ENCODE results near the gene EPS8L3.

Gene EPS8L3

GRCh38 chr1:109739738-109740614 is 23.7 kb downstream of the EPS8L3 start:
- peak; percentile 92 for DNase-seq (ENCODE audit: low read depth)
- H3K27me3 ChIP-seq (replicated peaks; ENCODE audit: control insufficient read depth, insufficient read depth, low read length), result peaks cover 12% of the 10 kb centered on the region
- no peaks in the 10 kb centered on the region for H3K4me1 ChIP-seq (ENCODE audit: control insufficient read depth, insufficient read depth, low read length)
- no peaks in the 10 kb centered on the region for H3K9me3 ChIP-seq (ENCODE audit: control insufficient read depth, low read length)
- peak overlapping the region; percentile 75 for H3K9ac ChIP-seq (ENCODE audit: low read length)
- peaks cover 6% of the 10 kb centered on the region for H3K36me3 ChIP-seq (ENCODE audit: control insufficient read depth, insufficient read depth, low read length, severe bottlenecking)
- peak overlapping the region; percentile 83 for H3K4me3 ChIP-seq (ENCODE audit: low read length)

GRCh38 chr1:109733236-109733870 is 30.4 kb downstream of the EPS8L3 start:
- no peaks in the 10 kb centered on the region for H3K27me3 ChIP-seq (replicated peaks; ENCODE audit: control insufficient read depth, insufficient read depth, low read length)
- no peak overlapping the region for H3K4me3 ChIP-seq (ENCODE audit: low read length)
- DNase-seq (ENCODE audit: low read depth), result no peak

GRCh38 chr1:109732390-109732881 is 31.3 kb downstream of the EPS8L3 start:
- no peaks in the 10 kb centered on the region for H3K4me1 ChIP-seq (ENCODE audit: control insufficient read depth, insufficient read depth, low read length)
- peaks cover 6% of the 10 kb centered on the region for H3K36me3 ChIP-seq (ENCODE audit: control insufficient read depth, insufficient read depth, low read length, severe bottlenecking)
- no peaks in the 10 kb centered on the region for H3K27me3 ChIP-seq (replicated peaks; ENCODE audit: control insufficient read depth, insufficient read depth, low read length)
- no peaks in the 10 kb centered on the region for H3K9me3 ChIP-seq (ENCODE audit: control insufficient read depth, low read length)
- no peak overlapping the region for H3K9ac ChIP-seq (ENCODE audit: low read length)
- no peak overlapping the region for H3K4me3 ChIP-seq (ENCODE audit: low read length)
- DNase-seq (ENCODE audit: low read depth), result no peak

More at GRCh38 chr1:109733236-109733870, 30.4 kb downstream of the EPS8L3 start:
- Histone ChIP-seq H3K9ac (ENCODE audit: low read length) (no peak overlapping the region), H3K9me3 (ENCODE audit: control insufficient read depth, low read length) (no peaks in the 10 kb centered on the region), H3K36me3 (ENCODE audit: control insufficient read depth, insufficient read depth, low read length, severe bottlenecking) (peaks cover 6% of the 10 kb centered on the region), H3K4me1 (ENCODE audit: control insufficient read depth, insufficient read depth, low read length) (no peaks in the 10 kb centered on the region)

GRCh38 chr1:109730666-109731065 is 33.1 kb downstream of the EPS8L3 start:
- H3K4me1 ChIP-seq (ENCODE audit: control insufficient read depth, insufficient read depth, low read length), result no peaks in the 10 kb centered on the region
- no peaks in the 10 kb centered on the region for H3K27me3 ChIP-seq (replicated peaks; ENCODE audit: control insufficient read depth, insufficient read depth, low read length)
- DNase-seq (ENCODE audit: low read depth), result no peak
- no peaks in the 10 kb centered on the region for H3K9me3 ChIP-seq (ENCODE audit: control insufficient read depth, low read length)
- H3K9ac ChIP-seq (ENCODE audit: low read length), result no peak overlapping the region
- H3K36me3 ChIP-seq (ENCODE audit: control insufficient read depth, insufficient read depth, low read length, severe bottlenecking), result no peaks in the 10 kb centered on the region
- H3K4me3 ChIP-seq (ENCODE audit: low read length), result no peak overlapping the region

GRCh38 chr1:109728870-109729269 is 34.9 kb downstream of the EPS8L3 start:
- no peak overlapping the region for H3K4me3 ChIP-seq (ENCODE audit: low read length)
- no peaks in the 10 kb centered on the region for H3K9me3 ChIP-seq (ENCODE audit: control insufficient read depth, low read length)
- no peak for DNase-seq (ENCODE audit: low read depth)

GRCh38 chr1:109726728-109727373 is 36.9 kb downstream of the EPS8L3 start:
- no peaks in the 10 kb centered on the region for H3K4me1 ChIP-seq (ENCODE audit: control insufficient read depth, insufficient read depth, low read length)
- H3K9ac ChIP-seq (ENCODE audit: low read length), result no peak overlapping the region
- DNase-seq (ENCODE audit: low read depth), result no peak
- H3K4me3 ChIP-seq (ENCODE audit: low read length), result no peak overlapping the region
- H3K9me3 ChIP-seq (ENCODE audit: control insufficient read depth, low read length), result no peaks in the 10 kb centered on the region
- no peaks in the 10 kb centered on the region for H3K27me3 ChIP-seq (replicated peaks; ENCODE audit: control insufficient read depth, insufficient read depth, low read length)
- no peaks in the 10 kb centered on the region for H3K36me3 ChIP-seq (ENCODE audit: control insufficient read depth, insufficient read depth, low read length, severe bottlenecking)

More at GRCh38 chr1:109728870-109729269, 34.9 kb downstream of the EPS8L3 start:
- Histone ChIP-seq H3K27me3 (replicated peaks; ENCODE audit: control insufficient read depth, insufficient read depth, low read length) (no peaks in the 10 kb centered on the region), H3K36me3 (ENCODE audit: control insufficient read depth, insufficient read depth, low read length, severe bottlenecking) (no peaks in the 10 kb centered on the region), H3K4me1 (ENCODE audit: control insufficient read depth, insufficient read depth, low read length) (no peaks in the 10 kb centered on the region), H3K9ac (ENCODE audit: low read length) (no peak overlapping the region)

GRCh38 chr1:109726007-109726406 is 37.7 kb downstream of the EPS8L3 start:
- Histone ChIP-seq H3K4me1 (ENCODE audit: control insufficient read depth, insufficient read depth, low read length) (peaks cover 2% of the 10 kb centered on the region), H3K9me3 (ENCODE audit: control insufficient read depth, low read length) (no peaks in the 10 kb centered on the region), H3K27me3 (replicated peaks; ENCODE audit: control insufficient read depth, insufficient read depth, low read length) (no peaks in the 10 kb centered on the region), H3K9ac (ENCODE audit: low read length) (no peak overlapping the region), H3K4me3 (ENCODE audit: low read length) (no peak overlapping the region), H3K36me3 (ENCODE audit: control insufficient read depth, insufficient read depth, low read length, severe bottlenecking) (no peaks in the 10 kb centered on the region)
- DNase-seq (ENCODE audit: low read depth), result peak; percentile 60

GRCh38 chr1:109725510-109725909 is 38.2 kb downstream of the EPS8L3 start:
- Histone ChIP-seq H3K27me3 (replicated peaks; ENCODE audit: control insufficient read depth, insufficient read depth, low read length) (no peaks in the 10 kb centered on the region), H3K9ac (ENCODE audit: low read length) (no peak overlapping the region), H3K4me1 (ENCODE audit: control insufficient read depth, insufficient read depth, low read length) (peaks cover 3% of the 10 kb centered on the region), H3K9me3 (ENCODE audit: control insufficient read depth, low read length) (no peaks in the 10 kb centered on the region), H3K36me3 (ENCODE audit: control insufficient read depth, insufficient read depth, low read length, severe bottlenecking) (no peaks in the 10 kb centered on the region), H3K4me3 (ENCODE audit: low read length) (no peak overlapping the region)
- DNase-seq (ENCODE audit: low read depth), result no peak

GRCh38 chr1:109724933-109725332 is 38.8 kb downstream of the EPS8L3 start:
- H3K9me3 ChIP-seq (ENCODE audit: control insufficient read depth, low read length), result no peaks in the 10 kb centered on the region
- H3K36me3 ChIP-seq (ENCODE audit: control insufficient read depth, insufficient read depth, low read length, severe bottlenecking), result no peaks in the 10 kb centered on the region
- no peak overlapping the region for H3K4me3 ChIP-seq (ENCODE audit: low read length)
- peaks cover 3% of the 10 kb centered on the region for H3K4me1 ChIP-seq (ENCODE audit: control insufficient read depth, insufficient read depth, low read length)
- no peak for DNase-seq (ENCODE audit: low read depth)
- H3K9ac ChIP-seq (ENCODE audit: low read length), result no peak overlapping the region
- H3K27me3 ChIP-seq (replicated peaks; ENCODE audit: control insufficient read depth, insufficient read depth, low read length), result no peaks in the 10 kb centered on the region

GRCh38 chr1:109722908-109723691 is 40.6 kb downstream of the EPS8L3 start:
- Histone ChIP-seq H3K27me3 (replicated peaks; ENCODE audit: control insufficient read depth, insufficient read depth, low read length) (no peaks in the 10 kb centered on the region), H3K4me1 (ENCODE audit: control insufficient read depth, insufficient read depth, low read length) (peaks cover 14% of the 10 kb centered on the region), H3K9ac (ENCODE audit: low read length) (no peak overlapping the region), H3K4me3 (ENCODE audit: low read length) (no peak overlapping the region), H3K9me3 (ENCODE audit: control insufficient read depth, low read length) (no peaks in the 10 kb centered on the region), H3K36me3 (ENCODE audit: control insufficient read depth, insufficient read depth, low read length, severe bottlenecking) (no peaks in the 10 kb centered on the region)
- peak; percentile 19 for DNase-seq (ENCODE audit: low read depth)

Measured in adipocyte (in vitro differentiated cells).